Kasumi-1 (cell line): ENCODE data around the gene ICAM2.
"Not testable (repeated sequence)": the region's sequence is repeated elsewhere in the genome, so short reads cannot be mapped to it uniquely, and the experiment has no call there.

ENCODE experiments used
- DNase-seq, 2 experiments: peaks; one replicate each; lab custom pipeline; 2025; lab: John Stamatoyannopoulos, UW

Gene ICAM2

DNA sequence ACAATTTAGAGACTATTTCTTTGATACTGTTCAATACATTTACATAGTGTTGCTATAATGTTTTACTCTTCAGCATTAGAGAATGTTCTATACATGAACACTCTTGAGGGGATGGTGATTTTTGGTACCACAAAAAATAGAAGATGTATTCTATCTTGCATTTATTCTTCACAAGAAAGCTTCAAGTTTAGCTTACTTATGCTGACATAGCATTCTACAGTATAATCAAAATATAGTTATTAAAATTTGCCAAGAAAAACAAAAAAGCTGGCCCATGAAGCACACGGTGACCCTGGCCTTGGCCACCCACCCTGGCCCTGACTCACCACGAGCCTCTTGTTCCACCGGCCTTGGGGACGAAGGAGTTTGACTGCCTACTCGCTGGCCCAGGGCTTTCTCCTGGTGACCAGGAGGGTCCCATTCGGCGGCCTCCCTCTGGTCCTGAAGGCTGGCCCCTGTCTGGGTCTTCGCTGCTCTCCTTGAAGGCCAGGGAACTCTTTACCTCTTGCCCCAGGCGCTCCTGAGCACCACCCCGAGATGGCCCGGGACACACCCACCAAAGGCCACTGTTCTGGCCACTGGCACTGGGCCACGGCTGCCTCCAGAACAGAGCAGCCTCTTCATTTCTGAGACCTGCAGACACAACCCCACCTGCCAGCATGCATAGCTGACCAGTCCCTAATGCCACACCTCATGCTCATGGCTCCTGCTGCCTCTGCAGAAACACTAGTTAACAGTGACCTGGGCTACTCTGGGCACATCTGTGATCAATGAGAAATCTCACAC lies 22.5 kb upstream of the ICAM2 start:
- no peak for DNase-seq

DNA sequence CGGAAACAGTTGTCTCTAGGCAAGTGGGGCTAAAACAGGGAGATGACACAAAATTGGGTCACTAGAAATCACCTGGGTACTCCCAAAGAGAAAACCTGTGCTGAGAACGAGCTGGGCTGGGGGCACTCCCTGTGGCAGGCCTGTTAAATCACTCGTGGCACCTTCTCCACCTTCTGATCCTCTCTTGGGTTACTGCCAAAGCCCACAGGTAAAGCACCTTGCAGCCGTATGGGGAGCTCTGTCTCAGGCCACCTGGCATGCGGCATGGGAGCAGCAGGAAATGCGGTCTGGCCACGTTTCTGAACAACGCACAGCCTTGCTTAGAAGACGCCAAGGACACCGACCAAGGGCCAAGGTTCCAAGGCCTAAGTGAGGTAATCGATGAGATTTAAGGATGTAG lies 21.5 kb upstream of the ICAM2 start:
- DNase-seq = no peak

DNA sequence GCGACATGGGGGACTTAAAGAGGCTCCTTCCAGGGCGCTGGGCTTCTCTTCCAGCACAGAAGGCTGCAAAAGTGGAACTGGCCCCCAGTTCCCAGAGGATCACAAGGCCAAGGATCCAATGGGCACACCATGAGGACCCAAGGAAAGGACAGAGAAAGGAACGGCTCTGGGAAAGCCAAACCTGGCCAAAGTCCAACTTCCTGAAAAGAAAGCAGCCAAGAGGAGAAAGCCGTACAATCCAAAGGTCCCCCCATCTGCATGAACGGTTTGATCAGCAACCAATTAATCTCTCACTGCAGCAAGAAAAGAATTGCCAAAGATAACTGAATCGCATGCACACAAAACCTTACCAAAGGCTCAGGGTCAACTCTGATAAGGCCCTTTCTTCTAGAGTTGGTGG lies 19.8 kb upstream of the ICAM2 start:
- DNase-seq = no peak

DNA sequence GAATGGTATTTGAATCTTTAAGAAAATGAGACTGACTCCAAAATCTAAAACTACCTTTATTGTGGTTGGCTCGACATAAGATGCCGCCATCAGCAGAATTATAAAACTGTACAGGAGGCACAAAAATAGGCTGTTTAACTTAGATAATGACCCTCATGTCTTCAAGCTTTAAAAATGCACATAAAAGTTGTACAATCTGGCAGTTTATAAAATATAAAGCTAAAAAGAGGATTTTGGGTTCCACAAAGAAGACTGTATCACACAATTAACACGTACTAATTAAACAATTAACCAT lies 18.6 kb upstream of the ICAM2 start:
- no peak for DNase-seq

DNA sequence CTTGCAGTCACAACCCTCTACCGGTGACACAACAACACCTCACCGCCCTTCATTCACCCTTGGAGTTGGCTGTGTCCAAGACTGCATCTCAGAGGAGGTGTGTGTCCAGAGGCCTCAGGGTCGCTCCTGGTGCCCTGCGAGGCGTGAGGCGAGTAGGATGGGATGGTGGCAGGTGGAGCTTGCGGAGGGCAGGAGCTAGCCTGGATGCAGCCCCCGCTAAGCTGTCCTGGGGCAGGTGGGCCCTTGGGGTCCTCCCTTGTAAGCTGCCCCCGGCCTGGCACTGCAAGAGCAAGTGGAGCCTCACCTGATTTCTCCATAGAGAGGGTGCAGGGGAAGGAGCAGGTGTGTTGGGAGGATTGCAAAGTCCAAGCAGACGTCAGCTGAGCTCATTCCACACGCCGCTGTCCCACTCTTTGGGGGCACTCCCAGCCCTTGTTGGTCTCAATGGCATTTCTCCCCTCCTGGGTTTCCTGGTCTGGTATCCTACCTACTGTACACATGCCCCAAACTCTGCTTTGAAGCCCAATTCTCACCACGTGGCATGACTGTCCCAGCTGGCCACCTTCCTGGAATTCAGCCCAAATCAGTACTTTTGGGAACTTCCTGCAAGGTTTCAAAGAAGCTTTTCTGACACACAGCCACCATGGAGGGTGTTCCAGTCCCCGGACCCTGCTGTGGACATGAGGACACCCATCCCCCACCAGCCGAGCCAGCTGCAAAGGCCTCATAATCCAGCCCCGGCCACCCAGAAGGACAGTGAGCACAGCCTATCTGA lies 18.1 kb upstream of the ICAM2 start:
- DNase-seq = no peak

DNA sequence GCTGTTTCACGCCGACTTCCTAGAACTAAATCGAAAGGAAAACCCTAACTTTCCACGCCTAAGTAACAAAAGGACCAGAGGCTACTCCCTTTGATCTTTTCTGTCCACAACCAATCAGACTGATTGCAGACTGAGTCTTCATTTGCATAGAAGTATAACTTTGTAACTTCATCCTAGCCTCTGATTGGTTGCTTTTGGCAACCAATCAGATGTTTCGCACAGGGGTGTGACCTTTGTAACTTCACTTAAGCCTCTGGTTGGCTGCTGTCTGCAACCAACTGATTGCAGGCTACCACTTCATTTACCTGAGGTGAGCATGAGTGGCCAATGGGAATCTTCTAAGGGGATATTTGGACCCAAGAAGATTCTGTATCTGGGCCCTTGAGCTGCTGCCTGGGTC lies 17.4 kb upstream of the ICAM2 start:
- DNase-seq = no peak

DNA sequence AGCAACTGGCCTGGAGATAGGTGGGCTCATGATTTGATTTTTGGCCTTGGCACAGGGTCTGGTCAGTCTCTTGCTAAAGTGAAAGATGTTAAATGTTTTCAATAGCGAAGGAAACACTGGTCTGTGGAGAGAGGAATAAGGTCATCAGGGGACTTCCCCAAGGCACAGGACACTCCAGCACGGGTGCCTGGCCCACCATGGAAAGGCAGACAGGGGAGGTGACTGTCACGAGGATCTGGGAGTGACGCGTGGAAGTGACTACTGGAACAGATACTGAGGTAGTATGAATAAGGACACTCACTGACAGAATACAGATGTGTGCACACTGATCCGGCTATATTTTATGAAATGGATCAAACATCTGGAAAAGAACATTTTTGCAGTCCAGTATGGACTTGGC lies 16.7 kb upstream of the ICAM2 start:
- DNase-seq = no peak

DNA sequence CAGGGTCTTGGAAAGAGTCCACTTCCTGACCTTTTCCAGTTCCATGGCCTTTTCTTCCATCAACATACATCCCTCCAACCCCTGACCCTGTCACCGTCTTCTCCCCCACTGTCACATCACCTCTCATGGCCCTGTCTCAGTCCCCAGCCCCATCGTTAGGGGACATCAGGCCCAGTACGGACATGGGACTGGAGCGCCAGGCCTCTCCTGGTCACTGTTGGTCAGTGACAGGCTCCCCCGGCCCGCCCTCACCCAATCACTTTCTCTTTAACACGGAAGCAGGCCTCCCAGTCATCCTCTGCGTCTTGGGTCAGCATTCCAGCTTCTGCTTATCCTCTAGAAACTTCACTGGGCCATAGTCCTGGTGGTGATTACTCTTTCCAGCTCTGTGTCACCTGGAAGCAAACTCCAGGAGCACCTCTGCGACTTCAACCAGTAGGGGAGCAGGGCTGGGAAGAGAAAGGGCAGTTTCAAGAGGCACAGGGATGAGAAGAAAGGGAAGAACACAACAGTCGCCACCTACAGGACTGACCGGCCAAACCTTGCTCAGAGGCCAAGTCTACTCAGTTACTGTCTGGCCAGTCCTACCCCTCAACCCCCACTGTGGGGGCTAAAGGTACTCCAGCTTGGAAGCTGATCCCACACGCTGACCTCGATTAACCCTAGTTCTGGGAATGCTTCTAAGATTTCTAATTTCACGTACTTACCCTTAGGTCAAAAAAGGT lies 15.9 kb upstream of the ICAM2 start:
- DNase-seq = no peak

DNA sequence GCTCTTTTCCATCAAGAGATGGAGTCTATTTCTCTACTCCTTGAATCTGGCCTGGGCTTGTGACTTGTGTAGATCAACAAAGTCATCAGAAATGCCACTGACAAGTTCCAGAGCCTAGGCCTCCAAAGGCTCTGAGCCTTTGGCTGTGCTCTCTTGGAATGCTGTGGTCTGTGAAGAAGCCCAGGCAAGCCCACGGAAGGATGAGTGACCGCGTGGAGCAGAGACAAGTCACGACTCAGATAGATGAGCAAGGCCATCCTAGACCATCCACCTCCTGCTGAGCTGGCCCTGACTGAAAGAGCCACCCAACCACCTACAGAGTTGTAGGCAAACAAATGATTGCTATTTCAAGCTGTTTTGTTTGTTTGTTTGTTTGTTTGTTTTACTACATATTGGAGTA lies 11.6 kb upstream of the ICAM2 start:
- DNase-seq = no peak

DNA sequence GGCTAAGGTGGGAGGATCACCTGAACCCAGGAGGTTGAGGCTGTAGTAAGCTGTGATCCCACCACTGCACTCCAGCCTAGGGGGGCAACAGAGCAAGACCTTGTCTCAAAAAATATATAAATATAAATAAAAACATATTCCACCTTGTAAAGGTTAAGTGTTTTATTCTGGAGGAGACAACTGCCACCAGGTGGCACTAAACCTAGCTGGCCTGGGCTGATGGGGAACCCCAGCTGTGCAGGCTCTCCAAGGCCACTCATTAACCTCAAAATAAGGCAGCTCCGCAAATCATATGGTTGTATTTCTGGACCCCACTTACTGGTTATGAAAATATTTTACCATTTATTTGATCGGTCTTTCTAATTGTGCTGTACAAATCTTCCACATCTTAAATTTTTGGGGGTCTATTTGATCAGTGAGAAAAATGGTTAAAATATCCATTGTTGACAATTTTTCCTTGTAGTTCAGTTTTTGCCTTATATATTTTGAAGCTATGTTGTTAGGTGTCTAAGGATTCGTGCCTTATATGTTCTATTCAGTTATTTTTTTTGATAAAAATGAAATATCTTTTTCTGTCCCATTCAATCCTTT lies 8.5 kb upstream of the ICAM2 start:
- DNase-seq = peak; percentile 66 to 77

DNA sequence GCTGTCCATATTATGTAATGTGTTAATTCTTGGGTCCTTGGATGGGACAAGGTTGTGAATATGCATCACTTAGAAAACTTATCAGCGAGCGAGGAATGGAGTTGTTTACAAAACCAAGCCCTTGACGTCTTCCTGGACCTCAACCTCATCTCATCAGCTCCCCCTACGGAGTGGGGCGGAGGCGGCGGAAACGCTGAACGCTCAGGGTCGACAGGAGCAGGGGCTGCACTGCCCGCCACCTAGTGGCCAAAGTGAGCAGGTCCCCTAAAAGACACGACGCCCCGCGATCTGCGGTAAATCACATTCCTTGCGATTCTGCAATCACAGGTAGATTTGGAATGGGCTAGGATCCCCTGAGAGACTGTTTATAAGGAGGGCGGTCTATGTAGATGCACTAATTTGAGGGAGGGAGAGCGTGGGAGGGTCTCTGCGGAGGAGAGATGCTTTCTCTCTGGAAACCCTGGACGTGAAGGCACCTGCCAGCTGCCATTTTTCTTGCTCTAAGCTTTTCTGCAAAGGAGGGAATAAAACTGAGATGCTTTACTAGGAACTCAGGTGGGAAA lies 5.4 kb upstream of the ICAM2 start:
- DNase-seq = peak; percentile 95 to 96

DNA sequence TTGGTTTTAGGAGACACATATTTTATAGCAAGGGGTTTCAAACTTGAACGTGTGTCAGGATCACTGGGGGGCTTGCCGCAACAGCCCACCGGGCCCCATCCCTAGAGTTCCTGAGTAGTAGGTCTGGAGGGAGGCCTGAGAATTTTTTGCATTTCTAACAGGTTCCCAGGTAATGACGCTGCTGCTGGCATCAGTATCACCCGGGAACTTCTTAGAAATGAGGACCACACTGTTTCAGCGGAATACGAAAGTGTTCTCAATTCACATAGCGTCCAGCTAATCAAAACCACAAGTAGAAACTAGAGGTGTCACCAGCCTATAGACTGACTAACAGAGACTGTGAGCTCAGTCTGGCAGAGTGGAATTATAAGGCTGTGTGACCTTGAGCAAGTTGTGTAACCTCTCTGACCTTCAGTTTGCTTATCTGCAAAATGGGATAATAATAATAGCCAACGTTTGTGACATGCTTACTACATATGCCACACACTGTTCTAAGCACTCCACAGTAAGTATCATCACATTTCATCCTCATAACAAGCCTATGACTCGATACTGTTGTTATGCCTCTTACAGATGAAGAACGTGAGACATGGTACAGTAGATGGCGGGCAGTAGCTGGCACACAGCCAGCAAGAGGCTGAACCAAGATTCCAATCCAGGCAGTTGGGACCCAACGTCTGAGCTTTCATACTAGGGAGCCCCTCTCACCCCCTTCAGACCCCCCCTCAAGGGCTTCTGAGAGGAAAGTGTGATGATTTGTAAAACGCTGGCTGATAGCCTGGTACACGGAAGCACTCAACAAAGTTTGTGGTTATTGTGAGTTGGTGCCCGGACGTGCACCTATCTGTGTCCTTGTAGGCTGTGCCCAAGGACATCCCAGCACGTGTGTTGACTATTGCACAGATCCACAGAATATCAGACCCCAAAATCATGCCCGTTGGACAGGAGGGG lies 4.6 kb upstream of the ICAM2 start:
- DNase-seq = no peak

DNA sequence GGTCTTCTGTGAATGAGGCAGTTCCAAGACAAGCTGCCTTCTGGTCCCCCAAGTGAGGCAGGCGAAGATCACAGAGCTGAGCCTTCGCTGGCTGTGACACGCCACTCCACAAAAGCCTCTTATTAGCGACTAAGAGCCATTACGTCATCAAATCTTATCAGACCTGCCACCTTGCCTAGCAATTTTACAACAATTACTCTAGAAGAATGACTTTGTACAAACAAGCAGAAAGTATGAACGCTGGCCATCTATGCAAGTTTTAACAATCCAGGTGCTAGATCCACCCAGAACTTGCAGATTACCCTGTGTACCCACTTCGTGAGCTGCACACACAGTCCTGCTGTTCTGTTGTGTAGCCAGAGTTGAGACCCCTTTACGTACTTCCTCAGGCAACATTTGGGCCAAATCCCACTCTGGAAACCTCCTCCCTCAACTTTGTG lies 3.8 kb upstream of the ICAM2 start:
- DNase-seq = no peak

DNA sequence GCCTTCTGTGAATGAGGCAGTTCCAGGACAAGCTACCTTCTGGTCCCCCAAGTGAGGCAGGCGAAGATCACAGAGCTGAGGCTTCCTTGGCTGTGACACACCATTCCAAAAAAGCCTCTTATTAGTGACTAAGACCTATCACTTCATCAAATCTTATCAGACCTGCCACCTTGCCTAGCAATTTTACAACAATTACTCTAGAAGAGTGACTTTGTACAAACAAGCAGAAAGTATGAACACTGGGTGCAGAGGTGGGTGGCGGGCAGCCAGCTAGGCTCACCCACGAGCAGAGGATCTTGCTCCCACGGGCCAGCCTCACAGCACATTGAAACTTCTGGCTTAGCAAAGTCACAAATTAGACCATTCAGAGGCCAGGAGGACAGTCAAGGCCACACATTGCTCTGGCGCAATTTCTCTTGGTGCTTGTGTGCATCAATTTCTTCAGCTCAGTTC lies 2.2 kb upstream of the ICAM2 start:
- DNase-seq = no peak

DNA sequence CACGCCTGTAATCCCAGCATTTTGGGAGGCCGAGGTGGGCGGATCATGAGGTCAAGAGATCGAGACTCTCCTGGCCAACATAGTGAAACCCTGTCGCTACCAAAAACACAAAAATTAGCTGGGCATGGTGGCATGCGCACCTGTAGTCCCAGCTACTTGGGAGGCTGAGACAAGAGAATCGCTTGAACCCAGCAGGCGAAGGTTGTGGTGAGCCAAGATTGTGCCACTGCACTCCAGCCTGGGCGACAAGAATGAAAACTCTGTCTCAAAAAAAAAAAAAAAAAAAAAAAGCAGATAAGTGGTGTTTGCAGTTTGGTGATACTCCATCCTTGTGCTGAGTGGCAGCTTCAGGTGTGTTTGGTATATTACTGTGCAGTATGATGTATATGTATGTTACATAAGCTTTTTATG lies 877 bp downstream of the ICAM2 start:
- not testable (repeated sequence) for DNase-seq

DNA sequence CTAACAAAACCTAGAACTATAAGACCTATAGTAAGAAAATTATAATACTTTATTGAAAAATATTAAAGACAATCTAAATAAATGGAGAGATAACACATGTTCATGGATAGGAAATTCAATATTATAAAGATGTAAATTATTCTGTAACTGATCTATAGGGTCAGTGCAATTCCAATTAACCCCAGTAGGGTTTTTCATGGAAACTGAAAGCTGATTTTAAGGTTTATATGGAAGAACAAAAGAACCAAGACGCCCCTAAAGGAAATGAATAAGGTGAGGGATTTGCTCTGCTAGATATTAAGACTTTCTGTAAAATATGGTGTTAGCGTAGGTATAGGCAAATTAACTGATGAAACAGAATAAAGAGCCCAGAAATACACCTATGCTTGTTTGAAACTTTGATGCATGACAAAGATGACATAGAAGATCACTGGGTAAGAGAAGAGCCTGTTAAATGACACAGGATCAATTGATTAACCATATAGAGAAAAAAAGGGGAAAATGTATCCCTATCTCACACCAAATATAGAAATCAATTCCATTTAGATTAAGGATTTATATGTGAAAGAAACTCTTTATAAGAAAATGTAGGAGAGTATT lies 3.0 kb downstream of the ICAM2 start:
- DNase-seq = peak; percentile 19 to 40

DNA sequence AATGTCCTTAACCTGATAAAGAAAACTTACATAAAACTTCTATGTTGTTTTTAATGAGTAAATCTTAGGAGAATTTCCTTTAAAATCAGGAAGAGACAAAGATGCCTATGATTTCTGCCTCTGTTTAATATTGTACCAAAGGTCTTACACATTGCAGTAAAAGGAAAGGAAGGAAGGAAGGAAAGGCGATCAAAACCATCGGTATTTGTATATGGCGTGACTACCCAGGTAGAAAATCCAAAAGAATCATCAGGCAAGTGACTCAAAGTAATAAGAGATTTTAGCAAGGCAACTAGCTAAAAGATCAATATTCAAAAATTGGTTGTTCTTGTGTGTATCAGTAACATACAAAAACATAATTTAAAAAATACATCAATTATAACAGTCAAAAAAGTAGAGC lies 3.5 kb downstream of the ICAM2 start:
- DNase-seq = no peak

DNA sequence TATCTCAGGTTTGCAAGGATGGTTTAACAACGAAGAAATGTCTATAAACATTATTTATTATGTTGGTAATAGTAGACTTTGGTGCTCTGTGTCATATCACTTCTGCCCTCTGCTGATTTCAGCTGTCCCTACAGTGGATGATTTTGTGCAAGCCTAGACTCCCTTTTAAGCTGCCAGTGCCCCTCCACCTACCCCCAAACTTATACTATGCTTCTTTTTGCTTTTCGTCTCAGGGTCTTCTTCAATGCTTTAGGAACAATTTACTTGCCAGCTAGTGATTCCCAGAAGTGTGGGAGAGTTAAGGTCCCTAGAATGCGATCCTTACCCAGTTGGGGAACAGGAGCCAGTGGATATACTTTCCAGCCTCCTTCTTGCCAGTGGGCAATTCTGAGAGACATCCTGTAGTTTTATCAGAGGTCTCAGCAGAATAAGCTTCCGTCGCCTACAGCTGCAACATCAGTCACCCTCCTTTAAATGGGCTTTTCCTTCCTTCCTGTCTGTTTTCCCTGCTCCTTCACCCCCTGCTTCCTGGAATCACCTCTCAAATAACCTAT lies 4.1 kb downstream of the ICAM2 start:
- DNase-seq = peak in 1 of 2 experiments; percentile 53

DNA sequence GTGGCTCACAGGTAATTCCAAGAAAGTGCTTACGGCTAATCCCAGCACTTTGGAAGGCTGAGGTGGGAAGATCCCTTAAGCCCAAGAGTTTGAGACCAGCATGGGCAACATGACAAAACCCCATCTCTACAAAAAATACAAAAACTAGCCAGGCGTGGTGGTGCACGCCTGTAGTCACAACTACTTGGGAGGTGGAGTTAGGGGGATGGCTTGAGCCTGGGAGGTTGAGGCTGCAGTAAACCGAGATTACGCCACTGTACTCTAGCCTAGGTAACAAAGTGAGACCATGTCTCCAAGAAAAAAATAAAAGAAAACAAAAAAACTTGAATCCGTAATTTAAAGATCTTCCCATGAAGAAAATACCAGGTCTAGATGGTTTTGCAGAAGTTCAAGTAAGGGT lies 5.0 kb downstream of the ICAM2 start:
- no peak for DNase-seq
